ENCODE measurements around the gene GABRR3.

DNA sequence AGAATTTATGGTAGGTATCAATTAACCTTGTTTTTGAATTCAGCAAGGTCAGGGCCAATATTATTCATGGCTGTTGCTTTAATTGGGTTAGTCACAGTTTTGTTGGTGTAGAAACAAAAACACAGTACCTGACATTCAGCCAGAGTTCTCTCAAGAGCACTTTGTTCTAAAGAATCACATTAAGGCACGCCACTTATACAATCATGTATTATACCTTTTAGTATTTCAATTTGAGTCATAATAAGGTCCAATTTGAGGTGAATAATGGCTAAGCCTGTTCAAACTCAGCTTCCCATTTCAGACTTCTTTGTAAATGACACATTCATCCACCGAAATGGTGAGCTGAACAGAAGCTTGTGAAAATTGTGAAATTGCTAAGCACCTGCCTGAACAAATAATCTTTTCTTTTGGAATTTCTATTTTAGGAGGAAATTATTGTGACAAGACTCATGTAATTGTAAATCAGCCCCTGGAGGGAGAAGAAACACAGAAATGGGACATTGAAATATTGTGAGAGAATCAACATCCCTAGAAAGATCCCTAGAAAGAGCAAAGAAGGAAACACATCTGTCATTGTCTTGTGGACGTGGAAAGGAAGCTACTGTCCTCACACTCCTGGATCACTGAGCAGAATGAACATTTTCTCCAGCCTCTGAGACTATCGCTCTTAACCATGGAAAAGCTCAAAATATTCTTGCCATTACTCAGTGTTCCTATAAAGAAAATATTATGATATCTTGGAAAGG, 92.1 kb downstream of the GABRR3 start:
- TF ChIP-seq, protein P1, sequence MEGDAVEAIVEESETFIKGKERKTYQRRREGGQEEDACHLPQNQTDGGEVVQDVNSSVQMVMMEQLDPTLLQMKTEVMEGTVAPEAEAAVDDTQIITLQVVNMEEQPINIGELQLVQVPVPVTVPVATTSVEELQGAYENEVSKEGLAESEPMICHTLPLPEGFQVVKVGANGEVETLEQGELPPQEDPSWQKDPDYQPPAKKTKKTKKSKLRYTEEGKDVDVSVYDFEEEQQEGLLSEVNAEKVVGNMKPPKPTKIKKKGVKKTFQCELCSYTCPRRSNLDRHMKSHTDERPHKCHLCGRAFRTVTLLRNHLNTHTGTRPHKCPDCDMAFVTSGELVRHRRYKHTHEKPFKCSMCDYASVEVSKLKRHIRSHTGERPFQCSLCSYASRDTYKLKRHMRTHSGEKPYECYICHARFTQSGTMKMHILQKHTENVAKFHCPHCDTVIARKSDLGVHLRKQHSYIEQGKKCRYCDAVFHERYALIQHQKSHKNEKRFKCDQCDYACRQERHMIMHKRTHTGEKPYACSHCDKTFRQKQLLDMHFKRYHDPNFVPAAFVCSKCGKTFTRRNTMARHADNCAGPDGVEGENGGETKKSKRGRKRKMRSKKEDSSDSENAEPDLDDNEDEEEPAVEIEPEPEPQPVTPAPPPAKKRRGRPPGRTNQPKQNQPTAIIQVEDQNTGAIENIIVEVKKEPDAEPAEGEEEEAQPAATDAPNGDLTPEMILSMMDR (IDR thresholded peaks at IDR 0.05; ENCODE audit: low read length): no peak
- TF ChIP-seq EZH2 (IDR thresholded peaks at IDR 0.05; ENCODE audit: borderline replicate concordance, low read length): no peak
